ENCODE data around the gene MYH4. TPM values are rescaled to one million over a fixed set of nuclear protein-coding genes. Genes with fewer than 3 reads are reported as not detected.

MYH4 gene
- not detected for total RNA-seq

GRCh38 chr17:10469459-10469858, at the start of gene MYH4:
TSS of gene MYH4 (minus strand) at chr17:10469559. CDS start at chr17:10466745, 2,814 bp downstream.

GRCh38 chr17:10518271-10519037, 49.1 kb upstream of the MYH4 start, which contains the start of gene MYH1:
TSS of gene MYH1 (minus strand) at chr17:10518542. CDS start at chr17:10516642, 1,900 bp downstream.

GRCh38 chr17:10421900-10422542, 47.3 kb downstream of the MYH4 start, which contains the start of gene MYH8:
TSS of gene MYH8 (minus strand) at chr17:10421950. CDS start at chr17:10420227, 1,723 bp downstream.

Other genes with a start within 250 kb of the MYH4 start
- not detected for gene MYH13, start 96.6 kb downstream of the MYH4 start, total RNA-seq
- not detected for gene MYH8, start 47.6 kb downstream of the MYH4 start, total RNA-seq
- gene MYH1, start 49.0 kb upstream of the MYH4 start, total RNA-seq = not detected
- not detected for gene MYH2, start 80.1 kb upstream of the MYH4 start, total RNA-seq
- gene MYH3, start 187.8 kb upstream of the MYH4 start, total RNA-seq = under 1 TPM; 0.67 to 0.69 TPM
- gene SCO1, start 228.0 kb upstream of the MYH4 start, total RNA-seq = 10 to 100 TPM; 16.2 to 26.6 TPM
- 10 to 100 TPM; 14.7 to 16.2 TPM for gene ADPRM, start 228.0 kb upstream of the MYH4 start, total RNA-seq